K562 (cell line): Measurements from ENCODE around the gene DCAKD. TPM values are rescaled to one million over a fixed set of nuclear protein-coding genes. Genes with fewer than 3 reads are reported as not detected.

Experiments
- CREM ChIP-seq: IDR thresholded peaks from 2 replicates; pipeline ENCODE4 v1.6.1; 2014; ENCODE audit warnings: antibody characterized with exemption, low read depth
- CTCF ChIP-seq, 3 experiments: IDR thresholded peaks in 2 of 3; conservative IDR thresholded peaks in 1 of 3; 2 replicates each; pipeline ENCODE4 v1.5.1; 2011 to 2012; ENCODE audit warnings: low read length in 3 of 3, mild to moderate bottlenecking in 3 of 3, control low read depth in 2 of 3, improper control_type of control experiment in 1 of 3, inconsistent platforms in 1 of 3, low read depth in 1 of 3, mixed read lengths in 1 of 3, moderate library complexity in 1 of 3; ENCODE audit not compliant: insufficient read depth in 2 of 3
- E4F1 ChIP-seq: fragments of 250-450 bp; sonication (Bioruptor Pico); IDR thresholded peaks from 2 replicates; pipeline ENCODE4 v1.5.0; 2021; ENCODE audit warnings: mild to moderate bottlenecking, borderline replicate concordance
- MBD1 ChIP-seq: fragments of 250-450 bp; sonication (Bioruptor Pico); IDR thresholded peaks from 2 replicates; pipeline ENCODE4 v1.8.0; 2022; ENCODE audit warnings: inconsistent platforms
- PHF20 ChIP-seq: fragments of 450-650 bp; IDR thresholded peaks from 2 replicates; pipeline ENCODE4 v1.6.1; 2018; ENCODE audit not compliant: partially characterized antibody
- POU5F1 ChIP-seq: fragments of 150-350 bp; IDR thresholded peaks from 2 replicates; pipeline ENCODE4 v1.6.1; 2014; ENCODE audit warnings: borderline replicate concordance, low read length, low read depth, mild to moderate bottlenecking; ENCODE audit not compliant: partially characterized antibody
- PTTG1 ChIP-seq: fragments of 450-650 bp; IDR thresholded peaks from 2 replicates; pipeline ENCODE4 v1.6.1; 2016; ENCODE audit warnings: low read depth, mild to moderate bottlenecking, missing genetic modification characterization, missing compliant biosample characterization
- polyA plus RNA-seq, 8 experiments: library from polyadenylated mRNA; depleted of rRNA in 4 of 8; stranded (reverse) in 5 of 8; unstranded in 3 of 8; fragments of >200 nt; fragmentation: Nextera tagmentation in 2 of 8; fragmentation: Illumina TruSeq in 1 of 8; extraction: Ambion mirVana in 2 of 8; extraction: Trizol in 1 of 8; gene quantifications; 2 replicates each; pipeline versions ENCODE4 v1.2.1 to v1.2.3, GENCODE V29; 2011 to 2014; ENCODE audit warnings: inconsistent platforms in 1 of 8, missing spikeins in 1 of 8
- total RNA-seq, 7 experiments: library from RNA; depleted of rRNA in 6 of 7; stranded (reverse); fragments of >200 nt in 6 of 7; fragmentation: Illumina TruSeq in 2 of 7; extraction: Trizol in 2 of 7; gene quantifications; 2 replicates each; pipeline versions ENCODE4 v1.2.1 to v1.2.3, GENCODE V29; 2011 to 2021; ENCODE audit warnings: low replicate concordance in 1 of 7

DCAKD gene
- total and polyA plus RNA-seq, 9 of the 15 experiments (the other 6 are each of a cell fraction or from before 2014, with no cell fraction given), result 7.9 to 35.5 (median 21.4) TPM

GRCh38 chr17:45018848-45019711 is 32.4 kb downstream of the DCAKD start (continued):
- TF ChIP-seq PTTG1 (tag) (no peak), PHF20 (no peak), CTCF (IDR thresholded peaks at IDR 0.05 in 2 of 3, conservative IDR thresholded peaks at IDR 0.05 in 1 of 3; ENCODE audit: insufficient read depth in 2 of 3, low read depth in 1 of 3, low read length in 3 of 3) (peak; percentile 43 to 68 (median 59); a peak in 5 of 6 replicates), POU5F1 (no peak), CREM (peak; percentile 27; the same call in 1 of the 2 replicates), MBD1 (CRISPR knock-in tag) (no peak), E4F1 (no peak)
